ENCODE results near the gene PHLDA2.

PHLDA2 gene

GRCh38 chr11:2964782-2965181, 35.6 kb upstream of the PHLDA2 start:
- H3K27me3 ChIP-seq (ENCODE audit: control insufficient read depth, low read length) = no peaks in the 10 kb centered on the region
- H3K9me2 ChIP-seq (replicated peaks; ENCODE audit: control insufficient read depth, low read length) = no peaks in the 10 kb centered on the region
- H3F3A ChIP-seq (ENCODE audit: control insufficient read depth, insufficient read depth) = no peaks in the 10 kb centered on the region
- H3K79me2 ChIP-seq (ENCODE audit: control insufficient read depth, low read length) = peaks cover 88% of the 10 kb centered on the region
- peaks cover 97% of the 10 kb centered on the region for H3K36me3 ChIP-seq (ENCODE audit: control insufficient read depth, low read length)
- peaks cover 18% of the 10 kb centered on the region for H4K20me1 ChIP-seq (ENCODE audit: control insufficient read depth, insufficient read depth, low read depth, low read length)
- no peak overlapping the region for H3K27ac ChIP-seq (ENCODE audit: low read depth, low read length)
- peaks cover 3% of the 10 kb centered on the region; the same call in 1 of the 2 replicates for H3K4me1 ChIP-seq (ENCODE audit: control insufficient read depth, low read length)
- no peaks in the 10 kb centered on the region for H3K9me3 ChIP-seq (ENCODE audit: control insufficient read depth, insufficient read depth, low read length)
- H3K4me2 ChIP-seq (ENCODE audit: low read length) = no peak overlapping the region
- no peak for TF ChIP-seq CTCF (IDR thresholded peaks at IDR 0.05; ENCODE audit: low read depth, low read length, poor library complexity, severe bottlenecking)
- TF ChIP-seq EZH2phosphoT487 (IDR thresholded peaks at IDR 0.05; ENCODE audit: borderline replicate concordance, low read length) = no peak
- H3K4me3 ChIP-seq (ENCODE audit: low read length) = no peak overlapping the region

GRCh38 chr11:2963761-2964160, 34.5 kb upstream of the PHLDA2 start:
- Histone ChIP-seq H3K4me2 (ENCODE audit: low read length) (no peak overlapping the region), H3K9me2 (replicated peaks; ENCODE audit: control insufficient read depth, low read length) (no peaks in the 10 kb centered on the region), H4K20me1 (ENCODE audit: control insufficient read depth, insufficient read depth, low read depth, low read length) (peaks cover 11% of the 10 kb centered on the region), H3K4me3 (ENCODE audit: low read length) (no peak overlapping the region), H3K27ac (ENCODE audit: low read depth, low read length) (no peak overlapping the region), H3F3A (ENCODE audit: control insufficient read depth, insufficient read depth) (no peaks in the 10 kb centered on the region), H3K9me3 (ENCODE audit: control insufficient read depth, insufficient read depth, low read length) (no peaks in the 10 kb centered on the region), H3K79me2 (ENCODE audit: control insufficient read depth, low read length) (peaks cover 79% of the 10 kb centered on the region), H3K36me3 (ENCODE audit: control insufficient read depth, low read length) (peaks cover 97% of the 10 kb centered on the region), H3K4me1 (ENCODE audit: control insufficient read depth, low read length) (peaks cover 3% of the 10 kb centered on the region; the same call in 1 of the 2 replicates), H3K27me3 (ENCODE audit: control insufficient read depth, low read length) (no peaks in the 10 kb centered on the region)
- TF ChIP-seq EZH2phosphoT487 (IDR thresholded peaks at IDR 0.05; ENCODE audit: borderline replicate concordance, low read length) (no peak), CTCF (IDR thresholded peaks at IDR 0.05; ENCODE audit: low read depth, low read length, poor library complexity, severe bottlenecking) (no peak)

- Histone ChIP-seq H3K79me2 (ENCODE audit: control insufficient read depth, low read length) (peaks cover 76% of the 10 kb centered on the region), H4K20me1 (ENCODE audit: control insufficient read depth, insufficient read depth, low read depth, low read length) (peaks cover 11% of the 10 kb centered on the region), H3K27me3 (ENCODE audit: control insufficient read depth, low read length) (no peaks in the 10 kb centered on the region)
These were observed 34.0 kb upstream of the PHLDA2 start for GRCh38 chr11:2963112-2963754.

More at GRCh38 chr11:2963112-2963754, 34.0 kb upstream of the PHLDA2 start:
- H3F3A ChIP-seq (ENCODE audit: control insufficient read depth, insufficient read depth) = no peaks in the 10 kb centered on the region
- no peak overlapping the region for H3K27ac ChIP-seq (ENCODE audit: low read depth, low read length)
- H3K4me2 ChIP-seq (ENCODE audit: low read length) = no peak overlapping the region
- H3K4me1 ChIP-seq (ENCODE audit: control insufficient read depth, low read length) = peaks cover 3% of the 10 kb centered on the region; the same call in 1 of the 2 replicates
- no peaks in the 10 kb centered on the region for H3K9me3 ChIP-seq (ENCODE audit: control insufficient read depth, insufficient read depth, low read length)
- no peak overlapping the region for H3K4me3 ChIP-seq (ENCODE audit: low read length)
- H3K9me2 ChIP-seq (replicated peaks; ENCODE audit: control insufficient read depth, low read length) = no peaks in the 10 kb centered on the region
- TF ChIP-seq EZH2phosphoT487 (IDR thresholded peaks at IDR 0.05; ENCODE audit: borderline replicate concordance, low read length) (no peak), CTCF (IDR thresholded peaks at IDR 0.05; ENCODE audit: low read depth, low read length, poor library complexity, severe bottlenecking) (no peak)
- H3K36me3 ChIP-seq (ENCODE audit: control insufficient read depth, low read length) = peaks cover 97% of the 10 kb centered on the region

All from DOHH2 (cell line).